ENCODE data around the gene XYLT2. TPM values are rescaled to one million over a fixed set of nuclear protein-coding genes. Genes with fewer than 3 reads are reported as not detected.

Gene XYLT2
- total and polyA plus RNA-seq, 10 of the 15 experiments (the other 5 are each of a cell fraction or from before 2014, with no cell fraction given): 0.82 to 20.6 (median 13.0) TPM

DNA sequence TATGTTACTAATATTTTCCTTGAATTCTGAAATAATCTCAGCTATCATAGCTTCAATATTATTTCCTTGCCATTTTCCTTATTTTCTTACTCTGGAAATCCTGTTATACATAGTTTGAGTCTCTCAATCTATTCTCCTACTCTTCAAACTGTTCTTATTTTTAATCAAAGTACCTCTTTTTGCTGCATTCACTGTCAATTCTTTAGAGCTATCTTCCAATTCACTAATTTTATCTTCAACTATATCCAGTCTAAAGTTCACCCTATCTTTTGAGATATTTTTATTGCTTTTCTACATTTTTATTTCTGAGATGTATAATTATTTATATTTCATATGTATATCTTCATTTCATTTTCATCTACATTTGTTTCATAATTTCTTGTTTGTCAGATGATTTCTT, 7.3 kb upstream of the XYLT2 start:
- FAIRE-seq: no peak
- ChIA-PET RAD21 (ENCODE audit: unreplicated experiment) (interaction anchor here (0.7 kb wide), 1 partner anchor 138 kb away, joined by 3 read pairs; no protein-coding TSS in a partner anchor), POLR2A (interaction anchor here (1.6 kb wide), 1 partner anchor 21 kb away, joined by 3 read pairs; no protein-coding TSS in a partner anchor), SMC1A (ENCODE audit: uncharacterized antibody, unreplicated experiment) (no interaction called here), CTCF (interaction anchor here (0.5 to 2.1 kb wide), 2 partner anchors 8 to 24 kb away, joined by 3 to 6 read pairs; no protein-coding TSS in a partner anchor)
- Histone ChIP-seq H3K4me1 (ENCODE audit: control insufficient read depth, insufficient read depth, low read length) (no peaks in the 10 kb centered on the region), H3K36me3 (ENCODE audit: control insufficient read depth in 2 of 2, insufficient read depth in 2 of 2, low read length in 1 of 2) (no peaks in the 10 kb centered on the region), H3K9me3 (replicated peaks; ENCODE audit: control insufficient read depth, insufficient read depth, low read length) (no peaks in the 10 kb centered on the region; the same call in 2 of the 3 replicates), H3K79me2 (ENCODE audit: control insufficient read depth, insufficient read depth, low read length) (no peaks in the 10 kb centered on the region), H2AFZ (ENCODE audit: control insufficient read depth, low read depth, low read length) (no peak overlapping the region), H3K27ac (ENCODE audit: control insufficient read depth, insufficient read depth) (no peak overlapping the region), H3K4me3 (no peak overlapping the region), H4K20me1 (ENCODE audit: control insufficient read depth, insufficient read depth) (no peaks in the 10 kb centered on the region), H3K4me2 (ENCODE audit: control insufficient read depth, insufficient read depth) (no peak overlapping the region), H3K9ac (ENCODE audit: control insufficient read depth, insufficient read depth, low read length) (no peak overlapping the region), H3K27me3 (replicated peaks in 1 of 2; ENCODE audit: control insufficient read depth in 2 of 2, insufficient read depth in 2 of 2, low read length in 1 of 2) (no peaks in the 10 kb centered on the region)
- in situ Hi-C loops (cut with MboI) (no loop called here), intact Hi-C loops (cut with micrococcal nuclease; ENCODE audit: unreplicated experiment) (no loop called here)
- no peak for ATAC-seq
- TF ChIP-seq RB1 (IDR thresholded peaks at IDR 0.05; ENCODE audit: borderline replicate concordance) (no peak), EP300 (IDR thresholded peaks at IDR 0.05; ENCODE audit: borderline replicate concordance in 1 of 2, control insufficient read depth in 1 of 2, low read depth in 2 of 2, low read length in 2 of 2) (no peak), ZSCAN29 (IDR thresholded peaks at IDR 0.05) (no peak), CHD4 (IDR thresholded peaks at IDR 0.05) (no peak), MTA3 (IDR thresholded peaks at IDR 0.05; ENCODE audit: borderline replicate concordance, low read length) (no peak), TCF3 (IDR thresholded peaks at IDR 0.05; ENCODE audit: borderline replicate concordance, insufficient read depth, low read depth, low read length) (no peak), RAD21 (IDR thresholded peaks at IDR 0.05; ENCODE audit: insufficient read depth, low read depth, low read length) (no peak), CBX3 (IDR thresholded peaks at IDR 0.05; ENCODE audit: borderline replicate concordance, low read depth) (no peak), SREBF1 (IDR thresholded peaks at IDR 0.05; ENCODE audit: low read length) (no peak), WRNIP1 (IDR thresholded peaks at IDR 0.05; ENCODE audit: borderline replicate concordance, low read depth, low read length) (no peak), DPF2 (IDR thresholded peaks at IDR 0.05) (no peak), RUNX3 (IDR thresholded peaks at IDR 0.05; ENCODE audit: low read length) (no peak), FOXM1 (IDR thresholded peaks at IDR 0.05; ENCODE audit: low read depth, low read length) (no peak), HDAC6 (IDR thresholded peaks at IDR 0.05; ENCODE audit: unreplicated experiment) (no peak), TARDBP (IDR thresholded peaks at IDR 0.05; ENCODE audit: borderline replicate concordance) (no peak), SMAD5 (IDR thresholded peaks at IDR 0.05; ENCODE audit: low read depth) (no peak), STAT1 (conservative IDR thresholded peaks at IDR 0.05) (no peak)
- TF ChIP-seq, protein P1, sequence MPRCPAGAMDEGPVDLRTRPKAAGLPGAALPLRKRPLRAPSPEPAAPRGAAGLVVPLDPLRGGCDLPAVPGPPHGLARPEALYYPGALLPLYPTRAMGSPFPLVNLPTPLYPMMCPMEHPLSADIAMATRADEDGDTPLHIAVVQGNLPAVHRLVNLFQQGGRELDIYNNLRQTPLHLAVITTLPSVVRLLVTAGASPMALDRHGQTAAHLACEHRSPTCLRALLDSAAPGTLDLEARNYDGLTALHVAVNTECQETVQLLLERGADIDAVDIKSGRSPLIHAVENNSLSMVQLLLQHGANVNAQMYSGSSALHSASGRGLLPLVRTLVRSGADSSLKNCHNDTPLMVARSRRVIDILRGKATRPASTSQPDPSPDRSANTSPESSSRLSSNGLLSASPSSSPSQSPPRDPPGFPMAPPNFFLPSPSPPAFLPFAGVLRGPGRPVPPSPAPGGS (IDR thresholded peaks at IDR 0.05; ENCODE audit: borderline replicate concordance, insufficient read depth, low read depth, low read length, poor library complexity, severe bottlenecking): no peak
- TF ChIP-seq, protein P2, sequence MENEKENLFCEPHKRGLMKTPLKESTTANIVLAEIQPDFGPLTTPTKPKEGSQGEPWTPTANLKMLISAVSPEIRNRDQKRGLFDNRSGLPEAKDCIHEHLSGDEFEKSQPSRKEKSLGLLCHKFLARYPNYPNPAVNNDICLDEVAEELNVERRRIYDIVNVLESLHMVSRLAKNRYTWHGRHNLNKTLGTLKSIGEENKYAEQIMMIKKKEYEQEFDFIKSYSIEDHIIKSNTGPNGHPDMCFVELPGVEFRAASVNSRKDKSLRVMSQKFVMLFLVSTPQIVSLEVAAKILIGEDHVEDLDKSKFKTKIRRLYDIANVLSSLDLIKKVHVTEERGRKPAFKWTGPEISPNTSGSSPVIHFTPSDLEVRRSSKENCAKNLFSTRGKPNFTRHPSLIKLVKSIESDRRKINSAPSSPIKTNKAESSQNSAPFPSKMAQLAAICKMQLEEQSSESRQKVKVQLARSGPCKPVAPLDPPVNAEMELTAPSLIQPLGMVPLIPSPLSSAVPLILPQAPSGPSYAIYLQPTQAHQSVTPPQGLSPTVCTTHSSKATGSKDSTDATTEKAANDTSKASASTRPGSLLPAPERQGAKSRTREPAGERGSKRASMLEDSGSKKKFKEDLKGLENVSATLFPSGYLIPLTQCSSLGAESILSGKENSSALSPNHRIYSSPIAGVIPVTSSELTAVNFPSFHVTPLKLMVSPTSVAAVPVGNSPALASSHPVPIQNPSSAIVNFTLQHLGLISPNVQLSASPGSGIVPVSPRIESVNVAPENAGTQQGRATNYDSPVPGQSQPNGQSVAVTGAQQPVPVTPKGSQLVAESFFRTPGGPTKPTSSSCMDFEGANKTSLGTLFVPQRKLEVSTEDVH (IDR thresholded peaks at IDR 0.05; ENCODE audit: low read depth, partially characterized antibody): no peak
- TF ChIP-seq, protein P3, sequence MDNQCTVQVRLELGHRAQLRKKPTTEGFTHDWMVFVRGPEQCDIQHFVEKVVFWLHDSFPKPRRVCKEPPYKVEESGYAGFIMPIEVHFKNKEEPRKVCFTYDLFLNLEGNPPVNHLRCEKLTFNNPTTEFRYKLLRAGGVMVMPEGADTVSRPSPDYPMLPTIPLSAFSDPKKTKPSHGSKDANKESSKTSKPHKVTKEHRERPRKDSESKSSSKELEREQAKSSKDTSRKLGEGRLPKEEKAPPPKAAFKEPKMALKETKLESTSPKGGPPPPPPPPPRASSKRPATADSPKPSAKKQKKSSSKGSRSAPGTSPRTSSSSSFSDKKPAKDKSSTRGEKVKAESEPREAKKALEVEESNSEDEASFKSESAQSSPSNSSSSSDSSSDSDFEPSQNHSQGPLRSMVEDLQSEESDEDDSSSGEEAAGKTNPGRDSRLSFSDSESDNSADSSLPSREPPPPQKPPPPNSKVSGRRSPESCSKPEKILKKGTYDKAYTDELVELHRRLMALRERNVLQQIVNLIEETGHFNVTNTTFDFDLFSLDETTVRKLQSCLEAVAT (IDR thresholded peaks at IDR 0.05): no peak
- no peak for DNase-seq (ENCODE audit: low read depth, low spot score)
- no TSS peak for BruUV-seq (replicated peaks)

Data from GM12878 (cell line).